ENCODE data around the gene PIAS2. TPM values are rescaled to one million over a fixed set of nuclear protein-coding genes. Genes with fewer than 3 reads are reported as not detected.

The PIAS2 gene
- total and polyA plus RNA-seq, 4 experiments from 2014 or later: 18.6 to 38.3 (median 28.2) TPM

- Mint-ChIP-seq H3K4me3 (peak overlapping the region in 2 of 8 donors; percentile 11 to 43), H3K27ac (no peak overlapping the region), H3K4me1 (peaks cover 8 to 16% (median 9%) of the 10 kb centered on the region in 4 donors), H3K9me3 (no peaks in the 10 kb centered on the region), H3K27me3 (peaks cover 29 to 49% of the 10 kb centered on the region in 2 donors), H3K36me3 (no peaks in the 10 kb centered on the region)
- Histone ChIP-seq H3K36me3 (ENCODE audit: insufficient read depth, low read length) (no peaks in the 10 kb centered on the region), H3K4me3 (ENCODE audit: low read length in 2 of 2) (no peak overlapping the region), H3K9me3 (ENCODE audit: control insufficient read depth in 1 of 2, low read length in 2 of 2) (no peaks in the 10 kb centered on the region), H3K27ac (ENCODE audit: low read depth, low read length) (no peak overlapping the region), H3K27me3 (ENCODE audit: insufficient read depth, low read length) (peaks cover 9% of the 10 kb centered on the region), H3K4me1 (ENCODE audit: insufficient read depth, low read length) (no peaks in the 10 kb centered on the region)
- DNase-seq: no peak
- ChIA-PET CTCF (ENCODE audit: partially characterized antibody) (no interaction called here), POLR2A (ENCODE audit: partially characterized antibody) (no interaction called here)
- intact Hi-C loops (cut with micrococcal nuclease): no loop called here
These were observed 162.5 kb downstream of the PIAS2 start for GRCh38 chr18:46754661-46755292.

GRCh38 chr18:46754188-46754587, 163.1 kb downstream of the PIAS2 start:
- ChIA-PET CTCF (ENCODE audit: partially characterized antibody) (no interaction called here), POLR2A (ENCODE audit: partially characterized antibody) (no interaction called here)
- Mint-ChIP-seq H3K27ac (peak overlapping the region in 1 of 7 donors; percentile 91), H3K9me3 (no peaks in the 10 kb centered on the region), H3K4me1 (peaks cover 8 to 16% (median 9%) of the 10 kb centered on the region in 4 donors), H3K27me3 (peaks cover 29 to 47% of the 10 kb centered on the region in 2 donors), H3K4me3 (no peak overlapping the region), H3K36me3 (no peaks in the 10 kb centered on the region)
- no peak overlapping the region for H3K27ac ChIP-seq (ENCODE audit: low read depth, low read length)
- H3K9me3 ChIP-seq (ENCODE audit: control insufficient read depth in 1 of 2, low read length in 2 of 2): no peaks in the 10 kb centered on the region
- H3K36me3 ChIP-seq (ENCODE audit: insufficient read depth, low read length): no peaks in the 10 kb centered on the region
- DNase-seq: no peak
- no peaks in the 10 kb centered on the region for H3K4me1 ChIP-seq (ENCODE audit: insufficient read depth, low read length)
- intact Hi-C loops (cut with micrococcal nuclease): no loop called here
- peaks cover 7% of the 10 kb centered on the region for H3K27me3 ChIP-seq (ENCODE audit: insufficient read depth, low read length)
- H3K4me3 ChIP-seq (ENCODE audit: low read length in 2 of 2): no peak overlapping the region

Other genes with a start within 250 kb of the PIAS2 start
- gene ST8SIA5, start 160.5 kb downstream of the PIAS2 start, total RNA-seq: not detected
- gene ST8SIA5, start 160.5 kb downstream of the PIAS2 start, polyA plus RNA-seq: not detected
- 1 to 10 TPM in 1 of 2 experiments, under 1 TPM in 1; 0.94 to 2.1 TPM for gene KATNAL2, start 95 bp upstream of the PIAS2 start, total RNA-seq
- gene KATNAL2, start 95 bp upstream of the PIAS2 start, polyA plus RNA-seq: not detected
- not detected for gene ELOA2, start 118.1 kb upstream of the PIAS2 start, total RNA-seq
- not detected for gene ELOA2, start 118.1 kb upstream of the PIAS2 start, polyA plus RNA-seq
- 10 to 100 TPM; 34.2 to 36.5 TPM for gene HDHD2, start 233.0 kb upstream of the PIAS2 start, total RNA-seq
- 10 to 100 TPM; 40.5 to 62.6 TPM for gene HDHD2, start 233.0 kb upstream of the PIAS2 start, polyA plus RNA-seq

All from CD4-positive, alpha-beta memory T cell (primary cell).